Fibroblast of lung (primary cell): ENCODE data around the gene TP53I11.

Source experiments
- CTCF ChIP-seq, 2 donors: IDR thresholded peaks in 1 of 2; conservative IDR thresholded peaks in 1 of 2; 1 replicate in 1 of 2; 2 replicates in 1 of 2; pipeline ENCODE4 v1.5.1; 2011 to 2012; ENCODE audit warnings: low read length in 2 of 2, control low read depth in 1 of 2, inconsistent platforms in 1 of 2, low read depth in 1 of 2, mild to moderate bottlenecking in 1 of 2
- EZH2 ChIP-seq: IDR thresholded peaks from 2 replicates; pipeline ENCODE4 v1.5.1; 2012; ENCODE audit warnings: low read length, control low read depth, mild to moderate bottlenecking; ENCODE audit errors: missing control alignments

- TF ChIP-seq CTCF (conservative IDR thresholded peaks at IDR 0.05 in 1 of 2, IDR thresholded peaks at IDR 0.05 in 1 of 2; ENCODE audit: low read depth in 1 of 2, low read length in 2 of 2) (no peak), EZH2 (no peak)
Observed at GRCh38 chr11:44959064-44959463, 8.4 kb upstream of the TP53I11 start.
